GM12878 (cell line): ENCODE measurements around the gene FKBP9. TPM values are rescaled to one million over a fixed set of nuclear protein-coding genes. Genes with fewer than 3 reads are reported as not detected.
A peak's percentile ranks its signal among the peaks of the same experiment; 100 is the strongest.

Experiments used
- ATAC-seq: fragments of 200-7000 bp; cut with Tn5 transposase; 3 replicates; pipeline ENCODE4 v1.9.1; 2020; ENCODE audit warnings: mild to moderate bottlenecking, moderate library complexity
- BruUV-seq: library from RNA; stranded (reverse); fragments of 400-500 nt; replicated peaks from 2 replicates; lab custom pipeline; 2021; lab: Mats Ljungman, UMichigan
- CTCF ChIA-PET: fragments of 300-600 bp; sonication (Branson Sonifier 250); formaldehyde crosslinking; extraction: SDS; loops from one replicate; lab custom pipeline; 2021; ENCODE audit warnings: inconsistent platforms; lab: Yijun Ruan, JAX
- POLR2A ChIA-PET: fragments of 350-600 bp; formaldehyde crosslinking; extraction: SDS; loops from one replicate; lab custom pipeline; 2021; ENCODE audit warnings: inconsistent platforms; lab: Charles Lee
- RAD21 ChIA-PET: fragments of 300-600 bp; sonication (Branson Sonifier 250); formaldehyde crosslinking; loops from one replicate; lab custom pipeline; 2023; ENCODE audit warnings: antibody characterized with exemption; ENCODE audit not compliant: unreplicated experiment; lab: Charles Lee
- SMC1A ChIA-PET: fragments of 300-600 bp; sonication (Branson Sonifier 250); formaldehyde crosslinking; loops from one replicate; lab custom pipeline; 2023; ENCODE audit not compliant: unreplicated experiment, uncharacterized antibody; lab: Charles Lee
- DNase-seq: peaks from one replicate; pipeline ENCODE4 v3.0.0-alpha.2; 2011; ENCODE audit warnings: low read depth, low spot score
- FAIRE-seq: peaks from 3 replicates; lab custom pipeline; 2011; peaks lifted over from hg19 to GRCh38; lab: Jason Lieb, UNC
- H2AFZ ChIP-seq: 2 replicates; pipeline ENCODE4 v1.6.0; 2011; ENCODE audit warnings: low read depth, low read length, control low read depth; ENCODE audit not compliant: control insufficient read depth
- H3K27ac ChIP-seq: 2 replicates; pipeline ENCODE4 v1.5.1; 2011; ENCODE audit warnings: control low read depth; ENCODE audit not compliant: control insufficient read depth, insufficient read depth
- H3K27me3 ChIP-seq, 2 experiments: replicated peaks in 1 of 2; 2 replicates each; pipeline versions ENCODE4 v1.6.0 to v1.6.1; 2011; ENCODE audit warnings: low read length in 1 of 2; ENCODE audit not compliant: control insufficient read depth in 2 of 2, insufficient read depth in 2 of 2
- H3K36me3 ChIP-seq, 2 experiments: 2 replicates each; pipeline ENCODE4 v1.5.1; 2011; ENCODE audit warnings: low read length in 1 of 2; ENCODE audit not compliant: control insufficient read depth in 2 of 2, insufficient read depth in 2 of 2
- H3K4me1 ChIP-seq: 2 replicates; pipeline ENCODE4 v1.6.1; 2011; ENCODE audit warnings: mild to moderate bottlenecking, low read length, moderate library complexity, mixed read lengths; ENCODE audit not compliant: control insufficient read depth, insufficient read depth
- H3K4me2 ChIP-seq: 2 replicates; pipeline ENCODE4 v1.6.0; 2011; ENCODE audit warnings: control low read depth; ENCODE audit not compliant: control insufficient read depth, insufficient read depth
- H3K4me3 ChIP-seq: fragments of 200-600 bp; sonication (generic); 2 replicates; pipeline ENCODE4 v1.5.1; 2016
- H3K79me2 ChIP-seq: 2 replicates; pipeline ENCODE4 v1.6.0; 2011; ENCODE audit warnings: low read length; ENCODE audit not compliant: control insufficient read depth, insufficient read depth
- H3K9ac ChIP-seq: 2 replicates; pipeline ENCODE4 v1.8.0; 2011; ENCODE audit warnings: low read length, control low read depth, mixed read lengths; ENCODE audit not compliant: control insufficient read depth, insufficient read depth
- H3K9me3 ChIP-seq: replicated peaks from 3 replicates; pipeline ENCODE4 v1.5.1; 2011; ENCODE audit warnings: mild to moderate bottlenecking, low read length; ENCODE audit not compliant: control insufficient read depth, insufficient read depth
- H4K20me1 ChIP-seq: 2 replicates; pipeline ENCODE4 v1.6.0; 2011; ENCODE audit not compliant: control insufficient read depth, insufficient read depth
- ATF7 ChIP-seq: fragments of 450-650 bp; IDR thresholded peaks from 2 replicates; pipeline ENCODE4 v1.6.1; 2016; ENCODE audit warnings: low read depth, mild to moderate bottlenecking
- ESRRA ChIP-seq: IDR thresholded peaks from 2 replicates; pipeline ENCODE4 v1.6.1; 2012; ENCODE audit warnings: mild to moderate bottlenecking, low read length, improper control_type of control experiment
- JUNB ChIP-seq: IDR thresholded peaks from 2 replicates; pipeline ENCODE4 v1.6.1; 2016; ENCODE audit warnings: antibody characterized with exemption, mild to moderate bottlenecking
- MYC ChIP-seq: IDR thresholded peaks from 2 replicates; pipeline ENCODE4 v1.6.1; 2011; ENCODE audit warnings: mild to moderate bottlenecking, low read length, moderate library complexity, inconsistent platforms; ENCODE audit not compliant: insufficient read depth, insufficient replicate concordance, insufficient read length, severe bottlenecking
- NBN ChIP-seq: fragments of 450-650 bp; IDR thresholded peaks from 2 replicates; pipeline ENCODE4 v1.6.1; 2016
- POLR2A ChIP-seq: IDR thresholded peaks from 2 replicates; pipeline ENCODE4 v1.6.1; 2011; ENCODE audit warnings: low read depth, mild to moderate bottlenecking, low read length
- RAD51 ChIP-seq: fragments of 450-650 bp; IDR thresholded peaks from 2 replicates; pipeline ENCODE4 v1.6.1; 2016; ENCODE audit warnings: moderate library complexity, mild to moderate bottlenecking, inconsistent platforms
- RBBP5 ChIP-seq: fragments of 200-600 bp; sonication (generic); conservative IDR thresholded peaks from 2 replicates; pipeline ENCODE4 v1.6.1; 2016
- RCOR1 ChIP-seq: conservative IDR thresholded peaks from 2 replicates; pipeline ENCODE4 v1.6.1; 2012; ENCODE audit warnings: low read depth, low read length, improper control_type of control experiment
- RELA ChIP-seq: fragments of 450-650 bp; IDR thresholded peaks from 2 replicates; pipeline ENCODE4 v1.8.0; 2014; ENCODE audit warnings: borderline replicate concordance; ENCODE audit not compliant: partially characterized antibody
- SREBF2 ChIP-seq: IDR thresholded peaks from 2 replicates; pipeline ENCODE4 v1.6.1; 2012; ENCODE audit warnings: mild to moderate bottlenecking, low read length
- TCF3 ChIP-seq: IDR thresholded peaks from 2 replicates; pipeline ENCODE4 v1.6.1; 2012; ENCODE audit warnings: low read depth, mild to moderate bottlenecking, low read length, borderline replicate concordance; ENCODE audit not compliant: insufficient read depth
- ZNF622 ChIP-seq: fragments of 450-650 bp; IDR thresholded peaks from 2 replicates; pipeline ENCODE4 v1.6.1; 2017; ENCODE audit warnings: mild to moderate bottlenecking, inconsistent platforms
- WGBS: methylation state at CpG from one replicate; pipeline ENCODE4 v1.1.6; 2016; ENCODE audit warnings: low lambda C conversion rate; ENCODE audit not compliant: insufficient replicate concordance, insufficient coverage; ENCODE audit errors: missing lambda C conversion rate; 5-methylcytosine and 5-hydroxymethylcytosine counted together
- in situ Hi-C: fragments of 300-500 bp; cut with MboI; formaldehyde crosslinking; loops from 9 replicates; pipeline ENCODE4 v1.14.3; 2018; ENCODE audit warnings: mixed read lengths
- intact Hi-C: fragments of 100-400 bp; cut with micrococcal nuclease; formaldehyde crosslinking; loops from one replicate; pipeline ENCODE4 v1.14.2; 2022; ENCODE audit not compliant: unreplicated experiment
- polyA plus RNA-seq, 11 experiments: library from polyadenylated mRNA; depleted of rRNA in 4 of 11; unstranded in 6 of 11; stranded (reverse) in 5 of 11; fragments of >200 nt; fragmentation: Nextera tagmentation in 4 of 11; fragmentation: Illumina TruSeq in 1 of 11; extraction: Ambion mirVana in 4 of 11; extraction: Trizol in 1 of 11; gene quantifications; 1 replicate in 1 of 11; 2 replicates in 10 of 11; pipeline versions ENCODE4 v1.2.1 to v1.2.3, GENCODE V29; 2011 to 2016; ENCODE audit warnings: inconsistent platforms in 2 of 11, missing spikeins in 2 of 11, low read depth in 1 of 11
- total RNA-seq, 4 experiments: library from RNA; depleted of rRNA in 3 of 4; stranded (reverse); fragments of >200 nt in 3 of 4; fragmentation: Illumina TruSeq in 1 of 4; extraction: Trizol in 1 of 4; gene quantifications; 2 replicates each; pipeline versions ENCODE4 v1.2.1 to v1.2.3, GENCODE V29; 2013 to 2021
- TF ChIP-seq, protein P1 (sequence below): fragments of 450-650 bp; IDR thresholded peaks from 2 replicates; pipeline ENCODE4 v1.6.1; 2014; ENCODE audit warnings: mild to moderate bottlenecking
- TF ChIP-seq, protein P2 (sequence below): IDR thresholded peaks from 2 replicates; pipeline ENCODE4 v1.6.1; 2012; ENCODE audit warnings: improper control_type of control experiment, low read depth, low read length; ENCODE audit not compliant: insufficient replicate concordance

The FKBP9 gene
- total and polyA plus RNA-seq, 10 of the 15 experiments (the other 5 are each of a cell fraction or from before 2014, with no cell fraction given), result 0.04 to 6.6 (median 2.6) TPM

DNA sequence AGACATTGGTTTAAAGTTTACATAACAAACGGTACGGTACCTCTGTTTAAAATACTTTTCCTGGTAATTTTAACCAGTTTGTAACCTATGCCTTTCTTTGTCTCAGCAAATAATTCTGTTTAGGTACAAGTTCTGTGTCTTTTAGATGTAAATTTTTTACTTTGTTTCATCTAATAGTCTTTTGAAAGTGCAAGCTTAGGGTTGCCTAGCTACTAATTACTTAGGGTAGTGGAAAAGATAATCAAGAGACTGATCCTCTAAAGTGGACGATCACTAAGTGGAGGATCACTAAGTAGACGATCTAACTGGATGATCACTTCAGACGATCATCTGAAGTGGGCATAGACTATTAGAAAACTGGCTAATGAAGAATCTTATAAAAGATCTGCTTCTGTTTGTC, 16.1 kb upstream of the FKBP9 start:
- no peak overlapping the region for H3K27ac ChIP-seq
- no peaks in the 10 kb centered on the region for H4K20me1 ChIP-seq
- 77% methylated on average over 5 of the region's 5 CpGs for WGBS
- no TSS peak for BruUV-seq
- no peaks in the 10 kb centered on the region for H3K36me3 ChIP-seq
- no peaks in the 10 kb centered on the region; the same call in none of the 2 replicates for H3K4me1 ChIP-seq
- DNase-seq (no peak), ATAC-seq (no peak), FAIRE-seq (no peak)
- H3K79me2 ChIP-seq, result no peaks in the 10 kb centered on the region; the same call in 1 of the 2 replicates
- intact Hi-C loops, result no loop called here
- peaks cover 2% of the 10 kb centered on the region; the same call in 2 of the 3 replicates for H3K9me3 ChIP-seq
- SMC1A ChIA-PET, result interaction anchor here (1.1 to 2.6 kb wide), 2 partner anchors 51 to 95 kb away, joined by 3 to 16 read pairs; no protein-coding TSS in a partner anchor
- H3K27me3 ChIP-seq, result no peaks in the 10 kb centered on the region; a peak in 1 of 4 replicates
- peak overlapping the region; percentile 89 for H2AFZ ChIP-seq
- TF ChIP-seq SREBF2 (no peak), RAD51 (no peak), TCF3 (no peak), NBN (no peak), RBBP5 (no peak), ATF7 (no peak), RELA (no peak), JUNB (no peak), MYC (no peak), POLR2A (no peak), RCOR1 (no peak), ESRRA (no peak), ZNF622 (no peak)
- TF ChIP-seq, protein P1, sequence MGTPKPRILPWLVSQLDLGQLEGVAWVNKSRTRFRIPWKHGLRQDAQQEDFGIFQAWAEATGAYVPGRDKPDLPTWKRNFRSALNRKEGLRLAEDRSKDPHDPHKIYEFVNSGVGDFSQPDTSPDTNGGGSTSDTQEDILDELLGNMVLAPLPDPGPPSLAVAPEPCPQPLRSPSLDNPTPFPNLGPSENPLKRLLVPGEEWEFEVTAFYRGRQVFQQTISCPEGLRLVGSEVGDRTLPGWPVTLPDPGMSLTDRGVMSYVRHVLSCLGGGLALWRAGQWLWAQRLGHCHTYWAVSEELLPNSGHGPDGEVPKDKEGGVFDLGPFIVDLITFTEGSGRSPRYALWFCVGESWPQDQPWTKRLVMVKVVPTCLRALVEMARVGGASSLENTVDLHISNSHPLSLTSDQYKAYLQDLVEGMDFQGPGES, result no peak
- TF ChIP-seq, protein P2, sequence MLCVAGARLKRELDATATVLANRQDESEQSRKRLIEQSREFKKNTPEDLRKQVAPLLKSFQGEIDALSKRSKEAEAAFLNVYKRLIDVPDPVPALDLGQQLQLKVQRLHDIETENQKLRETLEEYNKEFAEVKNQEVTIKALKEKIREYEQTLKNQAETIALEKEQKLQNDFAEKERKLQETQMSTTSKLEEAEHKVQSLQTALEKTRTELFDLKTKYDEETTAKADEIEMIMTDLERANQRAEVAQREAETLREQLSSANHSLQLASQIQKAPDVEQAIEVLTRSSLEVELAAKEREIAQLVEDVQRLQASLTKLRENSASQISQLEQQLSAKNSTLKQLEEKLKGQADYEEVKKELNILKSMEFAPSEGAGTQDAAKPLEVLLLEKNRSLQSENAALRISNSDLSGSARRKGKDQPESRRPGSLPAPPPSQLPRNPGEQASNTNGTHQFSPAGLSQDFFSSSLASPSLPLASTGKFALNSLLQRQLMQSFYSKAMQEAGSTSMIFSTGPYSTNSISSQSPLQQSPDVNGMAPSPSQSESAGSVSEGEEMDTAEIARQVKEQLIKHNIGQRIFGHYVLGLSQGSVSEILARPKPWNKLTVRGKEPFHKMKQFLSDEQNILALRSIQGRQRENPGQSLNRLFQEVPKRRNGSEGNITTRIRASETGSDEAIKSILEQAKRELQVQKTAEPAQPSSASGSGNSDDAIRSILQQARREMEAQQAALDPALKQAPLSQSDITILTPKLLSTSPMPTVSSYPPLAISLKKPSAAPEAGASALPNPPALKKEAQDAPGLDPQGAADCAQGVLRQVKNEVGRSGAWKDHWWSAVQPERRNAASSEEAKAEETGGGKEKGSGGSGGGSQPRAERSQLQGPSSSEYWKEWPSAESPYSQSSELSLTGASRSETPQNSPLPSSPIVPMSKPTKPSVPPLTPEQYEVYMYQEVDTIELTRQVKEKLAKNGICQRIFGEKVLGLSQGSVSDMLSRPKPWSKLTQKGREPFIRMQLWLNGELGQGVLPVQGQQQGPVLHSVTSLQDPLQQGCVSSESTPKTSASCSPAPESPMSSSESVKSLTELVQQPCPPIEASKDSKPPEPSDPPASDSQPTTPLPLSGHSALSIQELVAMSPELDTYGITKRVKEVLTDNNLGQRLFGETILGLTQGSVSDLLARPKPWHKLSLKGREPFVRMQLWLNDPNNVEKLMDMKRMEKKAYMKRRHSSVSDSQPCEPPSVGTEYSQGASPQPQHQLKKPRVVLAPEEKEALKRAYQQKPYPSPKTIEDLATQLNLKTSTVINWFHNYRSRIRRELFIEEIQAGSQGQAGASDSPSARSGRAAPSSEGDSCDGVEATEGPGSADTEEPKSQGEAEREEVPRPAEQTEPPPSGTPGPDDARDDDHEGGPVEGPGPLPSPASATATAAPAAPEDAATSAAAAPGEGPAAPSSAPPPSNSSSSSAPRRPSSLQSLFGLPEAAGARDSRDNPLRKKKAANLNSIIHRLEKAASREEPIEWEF, result no peak
- CTCF ChIA-PET, result interaction anchor here (1.1 to 2.1 kb wide), 3 partner anchors 10 to 167 kb away, joined by 4 to 18 read pairs (median 4); no protein-coding TSS in a partner anchor
- RAD21 ChIA-PET, result interaction anchor here (0.6 to 3.7 kb wide), 2 partner anchors 20 to 95 kb away, joined by 3 to 34 read pairs; no protein-coding TSS in a partner anchor
- POLR2A ChIA-PET, result no interaction called here
- peak overlapping the region; percentile 86; the same call in 1 of the 2 replicates for H3K4me3 ChIP-seq
- in situ Hi-C loops, result no loop called here
- H3K9ac ChIP-seq, result no peak overlapping the region
- peak overlapping the region; percentile 45 for H3K4me2 ChIP-seq
